Mucosa of rectum (tissue), 2 donors: ENCODE results near the gene CRBN.

ENCODE experiments used
- H3K27ac ChIP-seq, 2 donors: one replicate each; pipeline ENCODE4 v1.7.0; 2013; ENCODE audit warnings: inconsistent platforms in 2 of 2, low read depth in 2 of 2, low read length in 2 of 2
- H3K27me3 ChIP-seq, 2 donors: one replicate each; pipeline ENCODE4 v1.7.0; 2013; ENCODE audit warnings: low read length in 2 of 2; ENCODE audit not compliant: control insufficient read depth in 2 of 2, insufficient read depth in 2 of 2
- H3K36me3 ChIP-seq, 2 donors: one replicate each; pipeline ENCODE4 v1.7.0; 2013; ENCODE audit warnings: low read length in 2 of 2; ENCODE audit not compliant: control insufficient read depth in 2 of 2, insufficient read depth in 2 of 2
- H3K4me1 ChIP-seq, 2 donors: one replicate each; pipeline ENCODE4 v1.7.0; 2013; ENCODE audit warnings: low read length in 2 of 2, mild to moderate bottlenecking in 1 of 2; ENCODE audit not compliant: control insufficient read depth in 2 of 2, insufficient read depth in 2 of 2
- H3K4me3 ChIP-seq, 2 donors: one replicate each; pipeline ENCODE4 v1.7.0; 2013; ENCODE audit warnings: low read length in 2 of 2
- H3K9ac ChIP-seq, 2 donors: one replicate each; pipeline ENCODE4 v1.7.0; 2013; ENCODE audit warnings: low read length in 2 of 2, low read depth in 1 of 2, mild to moderate bottlenecking in 1 of 2
- H3K9me3 ChIP-seq, 2 donors: one replicate each; pipeline ENCODE4 v1.7.0; 2013; ENCODE audit warnings: low read length in 2 of 2; ENCODE audit not compliant: control insufficient read depth in 2 of 2
- donor health status: healthy.
- donor health status: Normal muscosa, but diverticular disease.

Gene CRBN

DNA sequence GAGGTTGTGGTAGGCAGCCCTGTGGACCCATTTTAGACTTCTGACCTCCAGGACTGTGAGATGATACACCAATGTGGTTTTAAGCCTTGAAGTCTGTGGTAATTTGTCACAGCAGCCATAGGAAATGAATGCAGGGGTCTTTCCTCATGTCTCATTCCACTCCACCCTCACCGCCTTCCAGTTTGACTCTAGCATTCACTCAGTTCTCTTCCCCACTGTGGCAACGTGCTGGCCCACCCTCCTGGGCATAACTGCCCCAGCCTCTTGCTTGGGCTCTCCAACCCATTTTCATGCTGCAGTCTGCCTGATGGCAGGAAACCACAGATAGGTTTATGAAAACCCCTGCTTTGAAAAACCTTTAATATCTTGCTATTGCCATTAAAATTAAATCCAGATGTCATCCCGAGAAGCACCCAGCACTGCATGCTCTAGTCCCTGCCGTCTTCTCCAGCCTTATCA is 60.1 kb downstream of the CRBN start:
- no peaks in the 10 kb centered on the region for H3K4me1 ChIP-seq
- H3K9me3 ChIP-seq = no peaks in the 10 kb centered on the region
- no peak overlapping the region for H3K9ac ChIP-seq
- H3K36me3 ChIP-seq = no peaks in the 10 kb centered on the region
- no peaks in the 10 kb centered on the region for H3K27me3 ChIP-seq
- no peak overlapping the region for H3K27ac ChIP-seq
- H3K4me3 ChIP-seq = no peak overlapping the region

DNA sequence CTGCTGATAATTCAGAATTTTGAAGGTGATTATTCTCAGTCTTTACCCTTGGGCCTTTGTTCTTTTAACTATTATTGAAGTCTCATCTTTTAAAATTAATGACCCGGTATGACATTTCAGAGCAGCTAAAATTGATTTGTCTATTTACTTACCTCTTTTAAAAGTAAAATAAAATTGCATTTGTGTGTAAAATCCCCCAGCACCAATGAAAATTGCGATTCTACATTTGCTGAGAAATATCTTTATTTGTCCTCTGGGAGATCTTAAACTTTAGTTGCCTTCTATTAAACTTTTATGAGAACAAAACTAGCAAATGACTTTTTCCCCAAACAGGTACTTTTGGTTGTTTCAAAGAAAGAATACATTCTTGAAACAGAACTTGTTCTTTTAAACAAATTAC is 61.8 kb downstream of the CRBN start:
- Histone ChIP-seq H3K9ac (no peak overlapping the region), H3K27ac (no peak overlapping the region), H3K4me1 (no peaks in the 10 kb centered on the region), H3K9me3 (no peaks in the 10 kb centered on the region), H3K27me3 (no peaks in the 10 kb centered on the region), H3K36me3 (no peaks in the 10 kb centered on the region), H3K4me3 (no peak overlapping the region)

DNA sequence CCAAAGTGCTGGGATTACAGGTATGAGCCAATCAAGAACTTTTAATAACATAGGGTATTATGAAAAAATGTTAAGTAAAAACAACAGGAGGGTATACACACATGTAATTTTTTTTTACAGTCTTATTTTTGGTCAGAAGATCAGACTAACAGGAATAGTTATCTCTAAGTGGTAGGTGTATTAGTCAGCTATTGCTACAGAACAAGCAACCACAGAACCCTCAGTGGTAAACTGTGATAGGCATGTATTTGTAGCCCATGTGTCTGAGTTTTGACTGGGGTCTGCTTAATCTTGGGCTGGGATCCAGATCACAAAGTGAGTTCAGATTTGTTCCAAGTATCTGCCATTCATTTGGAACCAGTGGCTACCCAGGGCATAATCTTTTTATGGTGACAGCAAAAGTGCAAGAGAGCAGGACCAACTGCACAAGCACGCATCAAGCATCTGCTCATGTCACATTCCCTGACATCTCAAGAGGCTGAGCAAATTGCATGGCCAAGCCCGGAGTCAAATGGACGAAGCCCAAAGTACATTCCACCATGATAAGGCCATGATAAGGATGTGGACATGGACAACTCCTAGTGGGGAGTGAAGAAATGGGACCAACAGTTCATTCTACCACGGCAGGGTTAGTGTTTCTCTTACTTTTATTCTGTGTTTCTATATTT is 66.3 kb downstream of the CRBN start:
- Histone ChIP-seq H3K4me1 (no peaks in the 10 kb centered on the region), H3K9me3 (no peaks in the 10 kb centered on the region), H3K27me3 (no peaks in the 10 kb centered on the region), H3K9ac (no peak overlapping the region), H3K27ac (no peak overlapping the region), H3K4me3 (no peak overlapping the region), H3K36me3 (no peaks in the 10 kb centered on the region)

DNA sequence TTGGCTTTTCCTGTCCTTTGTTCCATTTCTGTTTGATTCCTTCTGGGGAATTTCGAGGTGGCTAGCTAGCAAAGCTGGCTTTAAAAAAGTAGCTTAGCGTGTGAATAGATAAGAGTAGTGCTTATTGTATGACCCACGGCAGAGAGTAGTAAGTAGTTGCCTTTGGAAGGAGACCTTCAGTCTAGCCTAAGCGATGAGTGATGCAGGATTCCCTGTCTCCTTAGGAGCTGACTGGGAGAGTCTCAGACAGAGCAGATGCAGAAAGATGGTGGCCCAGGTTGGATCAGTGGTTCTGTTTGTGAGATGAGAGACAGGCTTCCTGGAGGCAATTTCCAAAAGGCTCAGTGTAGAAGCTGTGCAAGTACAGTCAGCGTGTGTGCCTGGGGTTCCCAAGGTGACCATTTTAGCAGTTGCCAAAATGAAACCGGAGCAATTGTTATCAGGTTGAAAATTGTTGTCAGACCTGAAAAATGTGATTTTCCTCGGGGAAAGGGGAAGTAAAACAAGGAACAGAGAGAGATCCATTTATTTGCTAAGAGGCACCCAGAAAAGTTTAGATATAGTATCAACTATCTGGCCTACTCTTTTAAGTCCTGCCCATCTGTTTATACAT is 68.6 kb downstream of the CRBN start:
- peak overlapping the region in 1 of 2 donors; percentile 17 for H3K27ac ChIP-seq
- H3K4me1 ChIP-seq = no peaks in the 10 kb centered on the region
- H3K9ac ChIP-seq = no peak overlapping the region

DNA sequence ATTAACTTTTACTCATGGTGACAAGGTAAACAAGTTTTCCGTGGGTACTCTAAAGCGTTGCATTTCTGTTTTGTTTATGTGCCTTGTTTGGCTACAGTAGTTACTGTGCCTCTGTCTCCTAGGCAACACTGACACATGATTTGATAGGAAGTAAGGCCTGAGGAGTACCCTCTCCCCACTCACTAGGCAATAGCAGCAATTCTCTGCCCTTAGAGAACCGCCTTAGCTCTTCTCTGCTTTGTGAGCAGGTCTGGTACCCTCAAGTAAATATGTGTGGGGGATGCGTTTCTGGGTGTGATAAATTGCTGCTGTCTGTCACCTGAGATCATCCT is 69.2 kb downstream of the CRBN start, which contains the start of gene IL5RA:
Gene IL5RA (minus strand): TSS at position 76 of the 332 bp plus-strand sequence. CDS start 5,390 bp downstream, outside the sequence.
- Histone ChIP-seq H3K9ac (peak within 1 kb of the TSS in 1 of 2 donors; percentile 12), H3K27me3 (no peaks in the 10 kb centered on the region), H3K4me1 (no peaks in the 10 kb centered on the region), H3K9me3 (no peaks in the 10 kb centered on the region), H3K4me3 (peak within 1 kb of the TSS; percentile 2 to 47), H3K36me3 (no peaks in the 10 kb centered on the region), H3K27ac (peak within 1 kb of the TSS; percentile 17 to 49)

More for the DNA sequence above, 68.6 kb downstream of the CRBN start:
- no peaks in the 10 kb centered on the region for H3K9me3 ChIP-seq
- H3K4me3 ChIP-seq = no peak overlapping the region
- no peaks in the 10 kb centered on the region for H3K27me3 ChIP-seq
- H3K36me3 ChIP-seq = no peaks in the 10 kb centered on the region

DNA sequence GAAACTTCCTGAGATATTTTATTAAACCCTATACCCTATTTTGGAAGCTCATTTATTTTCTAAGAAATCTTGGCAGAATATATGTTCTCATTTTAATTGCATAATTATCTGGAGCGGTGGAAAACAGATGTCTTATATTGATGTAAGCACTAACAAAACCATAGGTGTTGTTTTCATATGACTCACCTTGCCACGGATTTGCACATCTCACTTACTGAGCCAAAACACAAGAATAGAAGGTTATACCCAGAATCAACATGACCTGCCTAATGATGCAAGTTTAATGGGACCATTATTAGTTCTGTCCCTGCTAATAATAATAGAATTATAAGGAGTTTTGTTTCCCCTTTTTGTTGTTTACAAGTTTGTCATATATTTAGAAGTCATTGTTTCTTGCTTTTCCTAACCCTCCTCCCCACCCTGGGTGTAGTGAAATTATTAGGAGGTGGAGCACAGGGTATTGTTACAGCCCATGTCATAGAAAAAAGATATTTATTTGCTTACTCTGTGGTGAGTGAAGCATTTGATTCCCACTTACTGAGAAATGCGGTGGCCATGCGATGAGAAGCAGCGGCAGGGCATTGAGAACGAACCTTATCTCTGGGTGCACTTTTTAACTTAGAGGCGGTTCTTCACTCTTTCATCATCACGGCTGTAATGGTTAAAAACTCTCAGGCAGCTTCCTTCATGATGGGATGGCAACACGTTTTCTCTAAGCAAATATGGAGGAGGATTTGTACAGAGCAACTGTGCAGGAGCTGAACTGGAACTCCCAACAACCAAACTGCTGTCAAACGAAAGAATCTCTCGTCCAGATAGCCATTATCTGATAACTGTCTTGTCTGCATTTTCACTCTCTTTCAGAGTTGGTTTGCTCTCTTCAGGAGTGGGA is 69.8 kb downstream of the CRBN start:
- Histone ChIP-seq H3K36me3 (no peaks in the 10 kb centered on the region), H3K27ac (peak overlapping the region; percentile 17 to 49), H3K9me3 (no peaks in the 10 kb centered on the region), H3K9ac (peak overlapping the region in 1 of 2 donors; percentile 12), H3K4me1 (no peaks in the 10 kb centered on the region), H3K27me3 (no peaks in the 10 kb centered on the region), H3K4me3 (peak overlapping the region; percentile 2 to 47)

DNA sequence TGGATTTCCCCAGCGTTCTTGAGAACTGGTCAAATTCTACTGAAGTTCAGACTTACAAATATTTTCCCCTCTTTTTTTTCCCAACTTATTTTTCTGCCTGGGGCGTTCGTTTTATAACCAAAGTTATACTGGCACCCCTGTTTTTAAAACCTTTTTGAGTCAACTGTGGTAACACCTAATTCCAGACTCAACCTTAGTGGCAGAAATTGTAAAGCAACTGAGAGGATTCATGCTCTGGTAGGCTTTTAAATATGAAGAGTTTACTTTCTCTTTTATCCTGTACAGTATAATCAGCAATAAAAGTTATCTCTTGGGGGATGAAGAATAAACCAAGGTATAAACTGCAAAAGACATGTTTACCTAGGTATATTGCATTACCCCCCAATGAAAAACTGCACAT is 71.6 kb downstream of the CRBN start:
- Histone ChIP-seq H3K27ac (no peak overlapping the region), H3K36me3 (no peaks in the 10 kb centered on the region), H3K4me3 (no peak overlapping the region), H3K4me1 (no peaks in the 10 kb centered on the region), H3K9ac (no peak overlapping the region), H3K27me3 (no peaks in the 10 kb centered on the region), H3K9me3 (no peaks in the 10 kb centered on the region)

DNA sequence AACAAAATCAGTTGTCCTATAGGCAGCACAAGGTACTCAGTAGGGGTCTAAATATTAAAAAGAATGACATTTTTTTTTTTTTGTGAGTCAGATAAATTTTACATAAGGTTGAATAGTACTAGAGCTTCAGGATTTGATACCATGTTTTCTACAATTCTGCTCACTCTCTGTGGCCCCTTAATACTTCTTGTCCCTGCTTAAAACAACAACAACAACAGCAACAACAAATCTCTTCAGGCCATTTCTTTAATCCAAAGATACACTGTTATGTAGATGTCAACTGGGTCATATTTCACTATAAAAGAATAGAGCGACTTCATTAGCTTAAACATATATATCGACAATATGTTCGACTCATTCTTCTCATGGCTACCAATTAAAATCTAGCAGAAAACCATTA is 72.3 kb downstream of the CRBN start:
- H3K9ac ChIP-seq = no peak overlapping the region
- H3K27ac ChIP-seq = no peak overlapping the region
- H3K4me3 ChIP-seq = no peak overlapping the region
- H3K27me3 ChIP-seq = no peaks in the 10 kb centered on the region
- H3K36me3 ChIP-seq = no peaks in the 10 kb centered on the region
- no peaks in the 10 kb centered on the region for H3K9me3 ChIP-seq
- H3K4me1 ChIP-seq = no peaks in the 10 kb centered on the region

DNA sequence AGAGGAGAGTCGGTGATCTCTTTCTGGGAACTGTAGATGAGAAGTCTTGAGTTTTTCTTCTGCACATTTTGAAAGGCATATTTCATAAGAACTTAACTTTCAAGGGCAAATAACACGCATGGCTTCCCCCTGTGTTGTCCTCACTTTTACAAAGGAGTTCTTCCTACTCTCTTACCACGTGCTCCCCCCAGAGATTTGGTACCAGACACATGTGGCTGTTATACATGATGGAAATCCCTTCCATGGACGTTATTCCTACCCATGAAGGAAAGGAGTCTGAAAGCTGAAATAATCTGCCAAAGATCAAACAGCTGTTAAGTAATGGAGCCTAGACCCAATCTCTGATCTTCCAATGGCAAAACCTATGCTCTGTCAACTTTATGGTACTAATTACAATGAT is 73.7 kb downstream of the CRBN start:
- H3K9ac ChIP-seq = no peak overlapping the region
- no peak overlapping the region for H3K4me3 ChIP-seq
- no peaks in the 10 kb centered on the region for H3K4me1 ChIP-seq
- no peaks in the 10 kb centered on the region for H3K9me3 ChIP-seq
- H3K27ac ChIP-seq = no peak overlapping the region
- H3K27me3 ChIP-seq = no peaks in the 10 kb centered on the region
- no peaks in the 10 kb centered on the region for H3K36me3 ChIP-seq

DNA sequence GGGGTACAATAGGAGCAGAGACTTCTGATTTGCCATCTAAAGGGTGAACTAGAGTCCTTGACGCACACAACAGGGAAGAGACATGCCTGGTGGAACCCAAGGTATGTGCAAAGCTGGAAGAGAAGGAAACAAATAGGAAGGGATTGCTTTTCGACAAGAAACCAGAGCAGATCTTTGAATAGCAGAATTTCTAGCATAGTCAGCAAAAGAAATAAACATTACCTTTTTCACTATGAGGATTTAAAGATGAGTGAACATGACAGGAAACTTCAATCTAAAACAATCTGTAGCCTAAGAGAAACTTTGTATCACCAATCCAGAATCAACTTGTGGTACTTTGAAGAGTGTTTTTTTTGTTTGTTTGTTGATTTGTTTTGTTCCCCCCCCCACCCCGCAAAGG is 74.2 kb downstream of the CRBN start:
- Histone ChIP-seq H3K9me3 (no peaks in the 10 kb centered on the region), H3K27ac (no peak overlapping the region), H3K4me1 (no peaks in the 10 kb centered on the region), H3K36me3 (no peaks in the 10 kb centered on the region), H3K27me3 (no peaks in the 10 kb centered on the region), H3K4me3 (no peak overlapping the region), H3K9ac (no peak overlapping the region)
